Superior temporal gyrus (tissue), 1 donor: ENCODE measurements around the gene CHRNB2.
"Not testable (repeated sequence)": the region's sequence is repeated elsewhere in the genome, so short reads cannot be mapped to it uniquely, and the experiment has no call there.

Experiments used
- DNase-seq: peaks from one replicate; pipeline ENCODE4 v3.0.0-alpha.2; 2016; ENCODE audit errors: extremely low spot score

CHRNB2 gene, protein sequence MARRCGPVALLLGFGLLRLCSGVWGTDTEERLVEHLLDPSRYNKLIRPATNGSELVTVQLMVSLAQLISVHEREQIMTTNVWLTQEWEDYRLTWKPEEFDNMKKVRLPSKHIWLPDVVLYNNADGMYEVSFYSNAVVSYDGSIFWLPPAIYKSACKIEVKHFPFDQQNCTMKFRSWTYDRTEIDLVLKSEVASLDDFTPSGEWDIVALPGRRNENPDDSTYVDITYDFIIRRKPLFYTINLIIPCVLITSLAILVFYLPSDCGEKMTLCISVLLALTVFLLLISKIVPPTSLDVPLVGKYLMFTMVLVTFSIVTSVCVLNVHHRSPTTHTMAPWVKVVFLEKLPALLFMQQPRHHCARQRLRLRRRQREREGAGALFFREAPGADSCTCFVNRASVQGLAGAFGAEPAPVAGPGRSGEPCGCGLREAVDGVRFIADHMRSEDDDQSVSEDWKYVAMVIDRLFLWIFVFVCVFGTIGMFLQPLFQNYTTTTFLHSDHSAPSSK

DNA sequence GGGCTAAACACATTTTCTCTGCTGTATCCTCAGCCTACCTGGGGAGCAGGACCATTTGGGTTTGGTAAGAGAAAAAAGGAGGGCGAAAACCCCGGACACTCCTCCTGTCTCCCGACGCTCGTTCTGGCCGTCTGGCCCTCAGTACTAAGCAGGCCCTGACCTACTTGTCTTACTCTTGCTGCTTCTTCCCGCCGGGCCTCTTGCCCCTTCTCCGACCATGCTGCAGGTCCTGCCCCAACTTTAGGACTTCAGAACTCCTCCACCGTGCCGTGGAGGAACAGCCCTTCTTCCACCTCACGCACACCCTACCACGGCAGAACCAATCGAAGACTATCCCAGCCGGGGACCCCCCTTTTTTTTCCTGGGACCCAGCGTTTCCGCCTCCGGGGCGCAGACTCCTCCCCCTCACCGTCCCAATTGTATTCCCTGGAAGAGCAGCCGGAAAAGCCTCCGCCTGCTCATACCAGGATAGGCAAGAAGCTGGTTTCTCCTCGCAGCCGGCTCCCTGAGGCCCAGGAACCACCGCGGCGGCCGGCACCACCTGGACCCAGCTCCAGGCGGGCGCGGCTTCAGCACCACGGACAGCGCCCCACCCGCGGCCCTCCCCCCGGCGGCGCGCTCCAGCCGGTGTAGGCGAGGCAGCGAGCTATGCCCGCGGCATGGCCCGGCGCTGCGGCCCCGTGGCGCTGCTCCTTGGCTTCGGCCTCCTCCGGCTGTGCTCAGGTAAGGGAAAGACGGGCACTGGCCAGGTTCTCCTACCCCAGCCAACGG is at the start of gene CHRNB2:
Gene CHRNB2 (plus strand): TSS at position 393 of the 771 bp plus-strand sequence. CDS start 267 bp downstream, at position 660.
- DNase-seq = peak; percentile 59

DNA sequence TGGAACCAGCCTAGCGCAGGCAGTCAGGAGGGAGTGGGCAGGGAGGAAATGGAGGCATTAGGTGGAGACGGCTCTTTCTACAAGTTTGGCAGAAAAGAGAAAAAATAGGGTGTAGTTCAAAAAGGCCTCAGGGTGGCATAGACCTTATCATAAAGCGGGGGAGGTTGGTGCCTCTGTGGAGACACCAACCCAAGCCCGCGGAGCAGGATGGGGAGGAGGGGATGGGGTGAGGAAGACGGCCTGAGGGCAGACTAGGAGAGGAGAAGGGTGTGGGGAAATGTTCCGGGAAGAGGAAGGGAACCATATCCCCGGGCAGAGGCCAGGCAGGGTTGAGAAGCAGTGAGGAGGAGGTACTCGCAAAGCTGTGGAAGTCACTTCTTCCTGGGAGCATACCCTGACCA is 48.0 kb upstream of the CHRNB2 start:
- DNase-seq = no peak

DNA sequence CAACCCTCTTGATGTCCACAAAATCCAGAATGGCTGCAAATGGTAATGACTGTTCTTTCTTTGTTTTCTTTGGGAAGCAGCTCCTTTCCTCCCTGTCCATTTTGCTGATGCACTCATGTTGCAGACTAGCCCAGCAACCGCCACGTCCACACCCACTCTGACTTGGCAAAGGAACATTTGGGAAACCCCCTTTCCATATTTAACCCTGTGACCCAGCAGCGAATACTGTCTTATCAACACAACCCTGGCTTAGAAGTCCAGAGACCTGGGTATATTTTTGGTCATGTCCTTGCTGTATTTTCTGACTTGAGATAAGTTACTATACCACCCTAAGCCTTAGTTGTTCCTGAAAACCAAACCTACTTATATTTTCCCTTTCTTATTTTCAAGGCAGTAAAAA is 47.2 kb upstream of the CHRNB2 start:
- no peak for DNase-seq

DNA sequence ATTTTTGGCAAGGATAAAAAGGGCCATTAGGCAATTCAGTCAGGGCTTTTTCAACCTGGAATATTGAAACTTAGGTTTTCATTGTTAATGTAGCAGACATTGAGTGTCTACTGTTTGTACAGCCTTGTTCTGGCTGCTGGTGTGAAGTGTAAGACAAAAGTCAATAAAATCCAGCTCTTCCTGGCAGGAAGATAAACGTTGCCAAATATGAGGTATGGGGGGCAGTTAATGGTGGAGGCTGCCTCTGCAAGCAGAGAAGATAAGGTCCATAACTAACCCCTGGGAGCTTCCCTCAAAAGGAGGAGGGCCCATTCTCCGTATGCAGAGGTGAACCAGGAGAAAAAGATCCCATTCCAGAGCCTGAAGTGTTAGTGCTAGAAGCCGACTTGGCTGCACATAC is 45.9 kb upstream of the CHRNB2 start:
- no peak for DNase-seq

DNA sequence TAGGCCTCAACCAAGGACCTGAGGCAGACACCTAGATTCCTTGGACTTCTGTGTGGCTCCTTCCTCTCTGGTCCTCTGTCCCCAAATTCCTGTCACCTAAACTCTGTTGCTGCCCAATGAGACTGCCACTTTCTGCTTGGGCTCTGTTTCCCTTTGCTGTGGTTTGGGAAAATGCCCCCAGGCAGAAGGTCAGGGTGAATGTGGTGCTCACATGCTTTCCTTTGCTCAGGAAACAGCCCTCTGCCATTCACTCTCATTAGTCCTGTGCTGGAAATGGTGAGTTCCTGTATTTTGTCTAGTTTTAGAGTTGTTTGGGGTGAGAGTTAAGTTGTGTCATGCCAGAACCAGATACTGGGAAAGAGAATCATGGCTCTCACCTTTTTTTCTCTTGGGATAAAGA is 42.7 kb upstream of the CHRNB2 start:
- no peak for DNase-seq

DNA sequence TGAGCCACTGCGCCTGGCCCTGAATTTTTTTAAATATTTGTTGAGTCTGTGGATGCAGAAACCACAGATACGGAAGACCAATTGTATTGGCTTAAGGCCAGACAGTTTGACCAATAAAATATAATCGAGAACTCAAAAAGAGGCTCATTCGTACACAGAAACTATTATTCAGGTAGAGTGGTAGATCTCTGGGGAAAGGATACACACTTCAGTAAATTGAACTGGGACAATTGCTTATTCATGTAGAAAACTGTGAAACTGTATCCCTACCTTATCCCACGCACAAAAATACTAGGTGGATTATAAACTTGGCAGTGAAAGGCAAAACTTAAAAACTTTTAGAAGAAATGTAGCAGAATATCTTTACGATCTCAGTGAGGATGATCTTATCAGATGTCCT is 40.4 kb upstream of the CHRNB2 start:
- no peak for DNase-seq

DNA sequence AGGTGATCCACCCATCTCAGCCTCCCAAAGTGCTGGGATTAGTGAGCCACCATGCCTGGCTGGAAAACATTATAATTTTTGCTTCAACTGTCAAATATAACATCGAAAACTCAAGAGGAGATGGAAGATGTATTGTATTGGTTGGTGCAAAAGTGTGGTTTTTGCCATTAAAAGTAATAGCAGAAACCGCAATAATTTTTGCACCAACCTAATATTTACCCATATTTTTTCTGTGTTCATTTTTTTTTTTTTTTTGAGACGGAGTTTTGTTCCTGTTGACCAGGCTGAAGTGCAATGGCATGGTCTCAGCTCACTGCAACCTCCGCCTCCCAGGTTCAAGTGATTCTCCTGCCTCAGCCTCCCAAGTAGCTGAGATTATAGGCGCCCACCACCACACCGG is 38.3 kb upstream of the CHRNB2 start:
- no peak for DNase-seq

DNA sequence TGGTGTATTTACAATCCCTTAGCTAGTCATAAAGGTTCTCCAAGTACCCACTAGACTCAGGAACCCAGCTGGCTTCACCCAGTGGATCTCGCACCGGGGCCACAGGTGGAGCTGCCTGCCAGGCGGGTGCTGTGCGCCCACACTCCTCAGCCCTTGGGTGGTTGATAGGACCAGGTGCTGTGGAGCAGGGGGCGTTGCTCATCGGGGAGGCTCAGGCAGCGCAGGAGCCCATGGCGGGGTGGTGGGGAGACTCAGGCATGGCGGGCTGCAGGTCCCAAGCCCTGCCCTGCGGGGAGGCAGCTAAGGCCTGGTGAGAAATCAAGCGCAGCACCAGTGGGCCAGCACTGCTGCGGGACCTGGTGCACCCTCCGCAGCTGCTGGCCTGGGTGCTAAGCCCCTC is 35.6 kb upstream of the CHRNB2 start:
- DNase-seq = not testable (repeated sequence)

DNA sequence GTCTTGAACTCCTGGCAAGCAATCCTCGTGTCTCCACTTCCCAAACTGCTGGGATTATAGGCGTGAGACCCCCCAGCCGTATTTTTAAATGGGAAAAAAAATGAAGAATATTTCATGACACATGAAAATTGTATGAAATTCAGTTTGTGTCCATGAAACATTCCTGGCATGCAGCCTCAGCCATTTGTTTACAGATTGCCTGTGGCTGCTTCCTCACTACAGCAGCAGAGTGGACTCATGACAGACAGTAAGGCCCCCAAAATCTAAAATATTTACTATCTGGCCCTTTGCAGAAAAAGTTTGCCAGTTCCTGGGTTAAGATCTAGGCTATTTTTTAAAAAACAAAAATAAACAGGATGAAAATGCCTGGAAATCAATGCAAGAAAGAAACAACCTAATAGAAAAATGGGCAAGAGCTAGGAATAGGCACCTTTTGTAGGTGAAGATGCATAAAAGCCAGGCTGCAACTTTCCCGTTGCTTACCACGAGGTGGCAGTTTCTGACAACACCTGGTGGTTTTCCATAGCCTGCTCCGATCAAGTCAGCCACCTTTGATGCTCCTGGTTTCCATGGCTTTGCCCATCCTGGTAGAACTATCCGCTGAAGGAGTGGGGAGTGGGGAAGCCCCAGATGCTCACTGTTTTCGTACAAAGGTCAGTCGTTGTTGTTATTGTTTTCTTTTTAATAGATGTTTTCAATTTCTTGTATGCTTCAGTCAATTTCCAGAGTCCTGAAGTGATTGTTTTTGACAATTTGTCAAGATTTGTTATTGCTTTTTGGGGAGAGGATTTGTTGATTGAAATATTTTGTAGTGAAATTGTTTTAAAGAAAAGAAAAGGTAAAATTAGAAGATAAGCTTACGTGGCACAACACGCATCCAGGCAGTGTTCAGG is 33.4 kb upstream of the CHRNB2 start:
- no peak for DNase-seq

DNA sequence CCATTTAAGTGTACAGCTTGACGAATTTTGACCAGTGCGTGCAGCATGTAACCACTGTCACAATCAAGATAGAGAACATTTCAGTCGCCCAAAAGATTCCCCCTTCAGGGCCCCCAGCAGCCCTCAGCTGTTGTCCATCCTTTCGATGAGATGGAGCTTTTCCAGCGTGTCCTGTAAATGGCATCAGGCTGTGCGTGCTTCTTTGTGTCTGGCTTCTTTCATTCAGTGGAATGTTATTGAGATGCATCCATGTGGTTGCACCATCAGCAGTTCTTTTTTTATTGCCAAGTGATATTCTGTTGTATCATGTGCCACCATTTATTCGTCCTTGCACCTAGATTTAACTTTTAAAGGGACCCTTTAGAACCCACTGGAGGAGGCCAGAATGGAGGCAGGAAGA is 31.0 kb upstream of the CHRNB2 start:
- no peak for DNase-seq

DNA sequence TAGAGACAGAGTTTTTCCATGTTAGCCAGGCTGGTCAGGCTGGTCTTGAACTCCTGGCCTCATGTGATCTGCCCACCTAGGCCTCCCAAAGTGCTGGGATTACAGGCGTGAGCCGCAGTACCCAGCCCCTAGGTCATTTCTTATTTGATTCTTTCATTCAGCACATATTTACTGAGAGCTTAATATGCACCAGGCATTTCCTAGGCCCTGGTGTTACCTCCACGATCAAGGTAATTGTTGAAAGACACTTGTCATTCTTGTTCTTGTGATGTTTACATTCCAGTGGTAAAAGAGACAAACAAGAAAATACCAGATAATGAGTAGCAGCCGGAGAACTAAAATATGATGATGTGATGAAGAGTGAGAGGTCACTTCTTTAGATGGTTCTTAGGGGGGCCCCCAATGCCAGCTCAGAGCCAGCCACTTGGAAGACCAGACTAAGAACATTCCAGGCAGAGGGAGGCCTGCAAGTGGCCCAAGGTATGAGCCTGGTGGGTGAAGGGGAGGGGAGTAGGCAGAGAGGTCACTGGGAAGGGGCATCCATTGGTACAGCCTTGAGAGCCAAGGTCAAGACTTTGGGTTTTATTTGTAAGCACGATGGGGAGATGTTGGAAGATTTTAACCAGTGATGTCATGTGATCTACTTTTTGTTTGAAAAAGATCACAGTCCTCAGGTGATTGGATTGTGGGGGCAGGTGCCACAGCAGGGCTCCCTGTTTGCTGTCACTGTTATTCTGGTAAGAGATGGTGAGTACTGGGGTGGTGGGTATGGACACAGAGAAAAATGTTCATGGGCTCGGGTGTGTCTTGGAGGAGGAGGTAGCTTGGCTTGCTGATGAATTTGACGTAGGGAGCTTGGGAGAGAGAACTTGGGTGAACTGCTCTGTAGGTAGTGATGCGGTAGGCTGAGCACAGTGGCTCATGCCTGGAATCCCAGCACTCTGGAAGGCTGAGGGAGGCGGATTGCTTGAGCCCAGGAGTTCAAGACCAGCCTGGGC is 27.8 kb upstream of the CHRNB2 start:
- DNase-seq = no peak

DNA sequence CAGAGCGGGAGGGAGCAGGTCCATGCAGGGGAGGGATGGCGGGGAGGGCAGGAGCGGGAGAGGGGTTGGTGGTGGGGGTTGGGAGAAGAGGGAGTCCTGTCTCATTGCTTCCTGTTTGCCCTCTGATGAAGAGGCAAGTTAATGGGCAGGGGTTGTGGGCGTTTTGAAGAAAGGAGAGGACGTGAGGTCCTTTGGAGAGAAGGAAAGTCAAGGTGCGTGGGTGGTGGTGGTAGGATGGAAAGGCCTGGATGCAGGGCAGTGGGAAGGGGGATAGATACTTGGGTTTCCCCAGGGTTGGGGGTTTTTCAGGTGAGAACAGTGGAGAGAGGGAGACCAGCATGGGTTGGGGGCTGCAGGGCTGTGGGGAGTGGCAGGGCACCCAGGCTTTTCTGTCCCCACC is 26.3 kb upstream of the CHRNB2 start:
- no peak for DNase-seq

DNA sequence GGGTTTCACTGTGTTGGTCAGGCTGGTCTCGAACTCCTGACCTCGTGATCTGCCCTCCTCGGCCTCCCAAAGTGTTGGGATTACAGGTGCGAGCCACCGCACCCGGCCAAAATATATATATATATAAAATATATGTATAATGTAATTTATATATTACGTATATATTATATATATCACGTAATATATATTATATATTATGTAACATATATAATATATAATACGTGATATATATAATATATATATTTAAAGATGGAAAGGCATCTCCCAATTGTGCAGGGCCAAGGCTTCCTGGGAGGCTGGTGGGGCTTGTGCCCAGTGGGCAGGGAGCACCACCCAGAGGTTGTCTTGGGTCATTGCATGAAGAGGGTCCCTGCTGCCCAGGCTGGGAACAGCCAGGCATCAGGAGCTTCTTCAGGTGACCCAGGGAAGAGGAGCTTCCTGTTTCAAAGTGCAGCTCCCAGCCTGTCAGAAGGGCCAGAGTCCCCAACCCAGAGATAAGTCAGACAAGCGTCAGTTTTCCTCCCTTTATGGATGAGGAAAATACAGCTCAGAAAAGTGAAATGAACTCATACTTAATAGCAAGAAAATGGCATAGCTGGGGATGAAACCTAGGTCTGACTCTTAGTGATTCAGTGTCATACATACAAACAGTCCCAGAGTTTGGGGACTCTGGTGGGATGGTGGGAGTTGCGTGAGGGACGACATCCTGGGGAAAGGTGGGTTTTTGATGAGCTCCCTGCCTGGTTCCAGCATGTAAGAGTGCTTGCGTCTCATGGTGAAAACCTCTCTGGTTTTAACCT is 21.1 kb upstream of the CHRNB2 start:
- DNase-seq = peak; percentile 68

DNA sequence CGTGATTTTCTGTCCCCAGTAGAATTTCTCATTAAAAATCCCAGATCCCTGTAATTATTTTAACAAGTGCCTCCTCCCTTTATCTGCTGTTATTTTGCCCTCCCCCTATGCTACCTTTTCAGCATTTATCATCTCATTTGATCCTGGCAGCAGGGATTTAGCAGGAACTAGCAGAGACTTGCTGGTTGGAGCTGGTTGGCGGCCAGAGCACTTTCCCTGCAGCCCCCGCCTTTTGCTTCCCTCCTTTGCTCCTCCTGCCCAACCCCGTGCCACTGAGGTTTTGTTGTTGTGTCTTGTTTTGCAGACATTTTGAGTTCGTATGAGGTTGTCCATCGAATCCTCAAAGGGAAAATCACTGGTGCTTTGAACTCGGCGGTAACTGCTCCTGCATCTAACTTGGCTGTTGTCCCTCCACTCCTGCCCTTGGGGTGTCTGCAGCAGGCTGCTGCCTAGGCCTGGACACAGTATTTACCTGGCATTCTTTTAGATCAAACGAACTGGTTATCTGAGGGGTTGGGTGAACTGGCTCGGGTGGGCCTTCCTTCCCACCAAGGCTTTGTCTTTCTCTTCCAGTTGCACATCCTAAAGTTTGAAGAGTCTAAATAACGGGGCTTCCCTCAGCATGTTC is 20.4 kb upstream of the CHRNB2 start:
- DNase-seq = no peak

DNA sequence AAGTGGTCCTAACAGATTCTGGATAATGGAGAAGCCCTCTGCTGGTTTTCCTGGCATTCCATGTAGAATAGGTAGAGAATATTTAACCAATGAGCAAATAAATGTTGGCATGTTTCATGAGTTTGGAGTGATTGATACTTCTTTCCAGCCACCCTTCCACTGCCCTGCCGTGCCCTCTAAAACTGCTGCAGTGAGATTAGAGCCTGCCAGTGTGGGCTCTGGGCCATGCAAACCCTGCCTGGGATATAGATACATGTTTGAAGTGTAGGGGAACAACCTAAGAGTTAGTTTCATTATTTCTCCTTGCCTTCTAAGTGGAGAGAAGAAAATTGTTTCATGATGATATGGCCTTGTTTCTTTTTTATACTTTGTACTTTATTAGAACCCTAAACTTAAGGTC is 19.6 kb upstream of the CHRNB2 start:
- DNase-seq = no peak

DNA sequence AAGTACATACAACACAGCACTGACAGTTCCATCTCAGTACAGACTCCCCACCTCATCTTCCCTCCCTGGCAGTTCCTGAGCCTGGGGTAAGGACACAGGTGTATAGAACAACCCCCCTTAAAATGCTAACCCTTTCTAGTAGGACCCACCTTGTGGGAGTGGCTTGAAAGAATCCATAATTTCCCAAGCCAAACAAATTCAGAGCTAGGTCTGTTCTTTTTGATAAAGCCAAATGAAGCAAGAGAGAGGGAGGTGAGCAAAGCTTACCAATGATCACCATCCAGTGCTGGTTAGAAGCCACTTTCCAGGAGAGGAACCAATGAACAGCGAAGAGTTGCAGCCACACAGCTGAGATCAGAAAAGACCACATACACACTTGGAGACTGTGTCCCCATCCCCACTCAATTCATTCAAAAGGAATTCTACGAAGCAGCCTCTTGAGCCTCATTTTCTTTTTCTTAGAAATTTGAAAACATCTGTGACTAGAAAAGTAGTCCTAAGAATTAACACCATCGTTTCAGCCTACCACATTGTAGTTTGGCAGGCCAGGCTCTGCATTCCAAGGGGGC is 18.3 kb upstream of the CHRNB2 start:
- DNase-seq = no peak

DNA sequence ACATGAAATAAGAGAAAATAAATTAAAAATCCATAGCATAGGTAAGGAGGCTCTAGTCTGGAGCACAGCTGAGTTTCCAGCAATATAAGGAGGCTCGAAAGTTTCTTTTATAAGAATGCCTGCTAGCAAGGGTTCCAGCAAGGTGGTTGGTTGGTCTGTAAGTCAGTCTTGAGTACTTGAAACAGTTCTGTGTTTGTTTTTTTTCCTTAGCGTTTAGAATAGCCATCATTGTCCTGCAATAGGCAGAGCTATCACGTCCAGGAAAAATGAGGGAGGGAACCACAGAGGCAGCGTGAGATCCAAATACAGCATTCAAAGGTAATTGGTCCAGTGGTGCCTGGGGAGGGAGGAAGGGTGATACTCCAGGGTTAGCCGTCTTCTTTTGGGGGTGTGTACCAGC is 17.5 kb upstream of the CHRNB2 start:
- no peak for DNase-seq

DNA sequence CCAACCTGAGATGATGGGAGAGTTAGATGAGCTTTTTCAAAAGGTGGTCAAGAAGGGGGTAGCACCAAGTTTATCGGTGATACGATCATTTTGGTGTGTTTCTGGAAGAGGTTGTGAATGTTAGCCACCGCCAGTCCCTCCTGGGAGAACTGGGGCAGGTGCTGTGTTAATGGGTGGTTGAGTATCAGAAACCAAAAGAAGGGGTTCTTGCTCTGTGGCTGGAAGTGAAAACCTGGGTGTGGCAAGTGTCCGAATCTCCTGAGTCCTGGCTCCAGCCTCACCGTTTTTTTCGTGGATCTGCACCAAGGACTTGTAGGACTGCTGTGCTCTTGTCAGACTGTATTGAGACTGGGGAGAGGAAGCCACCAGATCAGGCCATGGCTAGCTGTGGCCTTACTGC is 16.9 kb upstream of the CHRNB2 start:
- DNase-seq = no peak

DNA sequence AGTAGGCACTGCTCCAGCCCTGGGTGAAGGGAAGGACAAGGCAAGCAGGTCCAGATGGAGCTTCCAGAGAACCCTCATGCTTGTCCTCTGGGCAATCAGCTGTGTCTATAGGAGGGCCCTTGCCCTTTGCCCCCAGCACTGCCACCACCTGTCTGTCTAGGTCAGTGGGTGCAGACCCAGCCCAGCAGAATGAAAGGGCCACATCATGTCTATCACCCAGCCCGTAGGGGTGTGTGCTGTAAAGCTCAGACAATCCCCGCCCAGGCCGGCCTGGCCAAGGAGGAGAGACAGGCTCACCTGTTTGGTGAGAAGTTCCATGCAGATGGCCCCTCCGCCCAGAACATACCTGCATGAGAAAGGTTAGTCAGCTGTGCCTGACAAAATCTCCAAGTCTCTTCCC is 16.1 kb upstream of the CHRNB2 start:
- no peak for DNase-seq
